Daoy (cell line): ENCODE data around the gene PTPN13. TPM values are rescaled to one million over a fixed set of nuclear protein-coding genes. Genes with fewer than 3 reads are reported as not detected.

Experiments
- DNase-seq: peaks from one replicate; pipeline ENCODE4 v3.0.0-alpha.2; 2015; ENCODE audit warnings: low read depth
- total RNA-seq: library from RNA; depleted of rRNA; stranded (reverse); fragments of >200 nt; shearing (Covaris generic); gene quantifications from 2 replicates; pipeline ENCODE4 v1.2.3, GENCODE V29; 2014

PTPN13 gene
- total RNA-seq, 1 experiment from 2014 or later: 3.0 TPM

- DNase-seq: no peak
Measured at GRCh38 chr4:86592553-86593249, 1.4 kb upstream of the PTPN13 start.

DNA sequence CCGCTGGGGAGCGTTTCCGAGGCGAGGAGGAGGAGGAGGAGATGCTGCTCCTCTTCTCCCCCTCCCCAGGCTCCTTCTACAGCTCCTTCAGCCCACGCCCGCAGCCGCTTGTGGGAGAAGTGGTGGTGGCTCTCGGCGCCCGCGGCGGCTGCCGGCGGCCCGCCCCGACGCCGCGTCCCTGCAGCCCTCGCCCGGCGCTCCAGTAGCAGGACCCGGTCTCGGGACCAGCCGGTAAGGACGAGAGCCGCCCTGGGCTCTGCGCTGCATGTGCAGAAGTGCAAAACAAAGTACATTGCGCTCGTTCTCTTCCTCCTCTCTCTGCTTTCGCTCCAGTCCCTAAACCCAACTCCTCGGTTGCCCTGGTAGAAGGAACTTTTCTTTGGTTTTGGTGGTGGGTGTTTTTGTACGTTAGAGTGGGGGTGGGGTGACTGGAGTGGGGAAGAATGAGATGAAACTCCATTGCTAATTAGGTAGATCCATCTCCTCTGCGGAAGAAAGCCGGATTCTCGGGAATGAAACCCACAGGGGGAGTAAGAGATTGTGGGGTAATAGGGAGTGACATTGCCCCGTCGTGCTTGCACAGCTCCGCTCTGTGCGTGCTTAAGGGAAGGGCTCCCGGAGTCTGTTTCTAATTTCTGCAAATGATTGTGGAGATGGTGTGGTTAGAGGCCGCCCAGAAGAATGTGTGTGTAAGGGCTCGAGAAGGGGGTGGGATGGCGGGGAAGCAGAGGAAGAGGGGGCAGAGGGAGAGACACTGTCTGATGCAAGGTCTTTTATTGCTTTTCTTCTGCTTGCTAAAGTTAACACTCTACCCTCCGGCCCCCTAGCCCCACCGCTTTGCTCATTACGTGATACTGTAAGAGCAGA is 677 bp downstream of the PTPN13 start:
- DNase-seq: peak; percentile 52

- peak; percentile 25 for DNase-seq
Measured at GRCh38 chr4:86595426-86595805, 1.3 kb downstream of the PTPN13 start.

DNA sequence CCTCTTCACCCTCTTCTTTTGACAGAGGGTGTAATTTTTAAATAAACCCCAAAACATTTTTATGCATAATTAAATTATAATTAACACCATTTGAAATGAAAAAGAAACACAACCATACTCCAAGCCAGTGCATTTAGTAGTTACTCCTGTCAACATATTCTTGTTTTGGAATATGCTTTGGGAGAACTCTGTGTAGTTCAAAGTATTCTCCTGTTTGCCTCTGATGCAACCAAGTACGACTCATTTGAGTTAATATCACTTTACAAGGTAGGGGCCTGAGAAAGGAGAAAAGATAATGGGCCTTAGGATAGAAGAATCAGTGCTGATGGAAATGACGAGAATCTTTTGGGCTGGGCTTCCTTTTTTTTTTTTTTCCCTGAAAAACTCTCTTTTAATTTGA is 2.7 kb downstream of the PTPN13 start:
- DNase-seq: no peak

DNA sequence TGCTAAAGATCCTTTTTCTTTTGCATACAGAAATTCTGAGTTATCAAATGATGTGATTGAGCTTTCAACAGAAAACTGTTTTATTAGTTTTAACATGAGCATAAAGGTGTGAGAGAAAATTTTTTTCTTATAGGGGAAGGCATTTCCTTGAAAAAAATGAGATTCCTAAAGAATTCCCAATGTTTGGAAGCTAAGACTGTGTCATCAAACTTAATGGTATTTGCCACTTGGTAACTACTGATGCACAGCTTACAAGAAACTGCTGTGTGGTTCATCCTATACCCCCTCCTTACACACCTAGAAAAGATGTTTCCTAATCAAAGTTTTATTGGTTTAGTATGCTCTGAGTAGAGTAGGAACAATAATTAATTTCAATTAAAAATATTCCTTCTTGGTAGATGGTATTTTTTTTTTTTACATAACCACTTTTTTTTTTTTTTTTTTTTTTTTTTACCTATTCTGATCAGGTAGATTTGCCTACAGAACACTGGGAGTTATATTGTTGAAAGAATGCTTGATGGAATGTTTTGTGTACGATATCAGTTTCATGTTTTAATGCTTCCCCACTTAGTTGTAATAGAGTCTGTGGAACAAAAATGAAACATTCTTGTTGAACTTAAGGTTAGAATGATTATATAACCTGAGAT is 6.0 kb downstream of the PTPN13 start:
- no peak for DNase-seq

DNA sequence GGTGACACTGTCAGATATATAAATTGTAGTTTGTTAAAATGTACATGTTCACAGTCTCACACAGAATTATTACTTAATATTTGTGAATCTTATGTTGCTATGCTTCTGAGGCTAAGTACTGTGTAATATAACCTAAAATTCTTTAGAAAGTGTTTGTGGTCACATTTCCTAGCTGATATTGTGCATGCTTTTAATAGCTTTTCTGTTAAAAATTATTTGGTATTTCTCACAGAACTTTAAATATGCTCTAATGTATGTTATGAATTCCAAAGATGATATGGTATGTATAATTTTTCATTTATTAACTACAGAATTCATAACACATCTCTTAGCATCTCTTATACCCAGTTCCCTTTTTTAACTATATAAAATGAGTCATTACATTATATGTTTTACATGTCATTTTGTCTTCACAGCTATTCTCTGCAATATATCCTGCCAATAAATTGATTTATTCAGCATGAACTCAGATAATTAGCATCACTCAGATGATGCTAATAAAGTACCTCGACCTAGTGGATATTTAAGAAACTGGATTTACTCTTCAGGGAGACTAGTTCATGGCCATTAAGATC is 9.3 kb downstream of the PTPN13 start:
- no peak for DNase-seq

DNA sequence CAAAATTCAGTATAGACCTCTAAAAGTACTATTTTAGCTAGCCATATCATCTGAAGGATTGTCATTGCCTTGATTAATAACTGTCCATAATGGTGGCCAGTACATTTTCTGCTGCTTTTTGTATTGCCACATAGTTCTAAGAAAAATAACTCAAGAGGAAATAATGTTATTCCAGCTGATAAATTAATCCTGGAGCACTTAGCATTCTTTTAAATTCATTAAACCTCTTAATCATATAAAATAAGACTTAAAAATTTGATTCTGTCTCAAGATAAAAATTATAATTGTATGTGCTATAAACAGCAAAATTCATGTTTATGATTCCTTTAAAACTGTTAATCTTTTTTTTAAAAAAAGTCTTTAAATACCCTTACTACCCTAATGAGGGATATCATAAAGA is 12.7 kb downstream of the PTPN13 start:
- no peak for DNase-seq

GRCh38 chr4:86608757-86609375 is 14.8 kb downstream of the PTPN13 start:
- DNase-seq: no peak

DNA sequence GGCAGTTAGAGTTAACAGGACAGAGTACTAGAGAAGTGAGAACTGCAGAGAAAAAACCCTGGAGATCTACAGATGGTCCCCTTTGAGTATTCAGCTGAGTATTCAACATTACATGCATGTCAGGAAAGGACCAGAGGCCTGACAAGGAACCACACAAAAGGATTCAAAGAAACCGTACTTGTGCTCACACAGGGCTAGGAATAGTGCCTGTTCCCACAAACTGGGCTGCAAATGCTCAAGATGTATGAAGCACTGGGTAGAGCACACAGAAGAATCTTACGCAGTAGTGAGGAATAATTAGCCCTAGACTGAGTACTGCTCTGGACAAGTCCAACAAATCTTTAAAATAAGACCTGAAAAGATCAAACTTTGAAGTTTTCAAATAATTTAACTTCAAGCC is 17.6 kb downstream of the PTPN13 start:
- DNase-seq: no peak

DNA sequence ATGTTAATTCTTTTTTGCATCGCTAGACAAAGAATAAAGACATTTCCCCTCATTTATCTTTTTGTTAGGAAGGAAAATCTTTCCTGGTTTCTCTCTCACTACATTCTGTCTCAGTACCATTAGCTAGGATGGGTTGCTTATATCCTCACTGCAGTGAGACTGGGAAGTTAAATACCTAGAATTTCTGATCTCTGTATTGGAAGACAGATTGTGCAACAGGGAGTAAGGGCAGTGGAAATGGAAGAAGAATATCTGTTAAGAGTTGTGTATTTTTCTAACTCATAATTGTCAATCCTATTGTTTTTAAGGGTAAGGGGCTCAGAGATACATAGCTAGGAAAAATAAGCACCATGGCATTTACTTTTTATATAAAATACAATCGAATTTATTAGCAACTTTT is 19.6 kb downstream of the PTPN13 start:
- DNase-seq: no peak

GRCh38 chr4:86614865-86615264 is 20.8 kb downstream of the PTPN13 start:
- no peak for DNase-seq

DNA sequence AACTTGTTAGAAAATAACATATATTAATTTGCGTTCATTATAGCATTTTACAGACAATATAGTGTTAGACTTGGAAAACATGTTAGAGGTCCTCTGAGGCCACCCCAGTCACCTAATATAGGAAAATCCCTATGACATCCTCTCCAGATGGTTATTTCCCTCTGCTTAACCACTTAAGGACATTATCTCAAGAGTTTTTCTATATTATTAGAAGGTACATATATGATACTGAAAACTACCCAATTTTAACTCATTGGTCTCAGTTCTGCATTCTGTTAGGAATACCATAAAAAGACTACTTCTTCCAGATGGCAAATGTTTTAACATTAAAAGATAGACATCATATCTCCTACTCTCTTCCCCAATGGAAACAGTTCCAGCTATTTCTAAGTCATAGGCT is 21.4 kb downstream of the PTPN13 start:
- no peak for DNase-seq

DNA sequence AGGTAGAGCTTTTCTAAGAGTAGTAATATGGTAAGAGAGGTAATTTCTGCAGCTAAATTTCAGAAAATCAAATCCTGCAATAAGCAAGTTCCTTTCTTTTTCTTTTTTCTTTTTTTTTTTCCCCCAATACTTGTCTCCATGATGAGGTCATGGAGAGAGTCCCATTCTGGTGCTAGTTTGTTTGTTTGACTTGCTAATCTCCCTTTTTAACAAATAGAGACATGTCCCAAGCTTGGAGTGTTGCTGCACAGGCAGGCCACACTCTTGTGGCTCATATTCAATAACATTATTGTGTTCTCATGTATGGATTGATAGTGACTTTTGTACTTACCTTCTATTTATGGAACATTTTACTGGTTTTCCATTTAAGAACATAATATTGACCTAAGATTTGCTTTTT is 25.5 kb downstream of the PTPN13 start:
- DNase-seq: no peak

GRCh38 chr4:86621435-86621834 is 27.3 kb downstream of the PTPN13 start:
- no peak for DNase-seq

DNA sequence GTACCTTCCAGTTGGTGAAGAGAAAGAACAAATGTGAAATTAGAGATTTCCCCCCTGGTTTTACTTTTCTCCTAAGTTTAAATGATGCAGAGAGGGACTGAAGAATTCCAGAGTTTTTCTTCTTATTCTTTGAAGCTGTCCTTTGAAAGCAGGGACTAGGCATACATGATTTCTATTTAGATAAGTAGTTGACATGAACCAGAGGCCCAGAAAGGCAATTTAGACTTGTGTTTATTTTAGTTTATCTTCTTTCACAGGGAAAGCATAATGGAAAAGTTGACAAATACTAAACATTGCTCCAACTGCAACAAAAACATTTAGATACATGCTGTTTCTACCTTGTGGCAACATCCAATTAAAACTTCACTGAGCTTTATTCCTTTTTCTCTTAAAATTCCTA is 32.0 kb downstream of the PTPN13 start:
- no peak for DNase-seq

DNA sequence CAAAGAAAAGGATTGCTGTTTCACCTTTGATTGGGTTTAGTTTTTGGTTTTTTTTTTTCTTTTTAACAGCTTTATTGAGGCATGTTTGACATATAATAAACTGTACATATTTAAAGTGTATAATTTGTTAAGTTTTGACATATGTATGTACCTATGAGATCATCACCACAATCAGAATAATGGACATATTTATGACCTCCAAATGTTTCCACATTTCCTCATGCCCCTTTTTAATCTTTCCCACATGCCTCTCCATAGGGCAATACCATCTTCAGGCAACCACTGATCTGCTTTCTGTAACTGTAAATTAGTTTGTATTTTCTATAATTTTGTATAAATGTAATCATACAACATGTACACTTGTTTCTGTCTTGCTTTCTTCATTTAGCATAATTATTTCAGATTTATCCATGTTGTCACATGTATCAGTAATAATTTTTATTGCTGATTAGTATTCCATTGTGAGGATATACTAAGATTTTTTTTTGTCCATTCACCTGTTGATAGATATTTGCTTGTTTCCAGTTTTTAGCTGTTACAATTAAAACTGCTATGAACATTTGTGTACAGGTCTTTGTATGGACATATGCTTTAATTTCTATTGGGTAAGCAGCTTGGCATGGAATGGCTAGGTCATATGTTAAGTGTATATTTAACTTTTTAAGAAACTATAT is 33.5 kb downstream of the PTPN13 start:
- DNase-seq: no peak

GRCh38 chr4:86630629-86631028 is 36.5 kb downstream of the PTPN13 start:
- no peak for DNase-seq

GRCh38 chr4:86631166-86631565 is 37.1 kb downstream of the PTPN13 start:
- no peak for DNase-seq

GRCh38 chr4:86633854-86634253 is 39.7 kb downstream of the PTPN13 start:
- DNase-seq: no peak

- no peak for DNase-seq
Measured at GRCh38 chr4:86640469-86640868, 46.4 kb downstream of the PTPN13 start.

DNA sequence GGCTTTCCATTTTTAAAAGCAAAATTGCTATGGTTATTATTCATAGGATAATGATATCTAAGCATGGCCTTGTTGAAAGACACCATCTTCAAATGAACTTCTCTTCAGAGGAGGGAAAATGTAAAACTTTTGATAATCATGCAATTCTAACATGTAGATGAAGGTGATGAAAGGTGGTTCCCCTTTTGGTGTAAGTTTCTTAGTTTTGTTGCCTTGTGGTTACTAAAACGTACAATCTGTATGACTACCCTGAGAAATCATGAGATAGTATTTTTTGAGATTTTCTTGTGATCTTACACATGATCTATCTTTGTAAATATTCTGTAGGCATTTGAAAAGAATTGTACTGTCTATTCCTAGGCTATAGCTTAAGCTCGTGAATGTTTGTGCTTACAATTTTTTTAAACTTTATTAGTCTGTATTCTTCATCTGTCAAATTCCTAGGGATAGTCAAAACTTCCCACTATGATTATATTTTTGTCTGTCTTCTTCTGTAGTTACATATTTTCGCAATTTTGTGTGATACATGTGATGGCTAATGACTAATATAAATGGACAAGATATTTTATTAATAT is 47.5 kb downstream of the PTPN13 start:
- no peak for DNase-seq
